ENCODE results near the gene XPR1.
"Not testable (repeated sequence)": the region's sequence is repeated elsewhere in the genome, so short reads cannot be mapped to it uniquely, and the experiment has no call there.

XPR1 gene

DNA sequence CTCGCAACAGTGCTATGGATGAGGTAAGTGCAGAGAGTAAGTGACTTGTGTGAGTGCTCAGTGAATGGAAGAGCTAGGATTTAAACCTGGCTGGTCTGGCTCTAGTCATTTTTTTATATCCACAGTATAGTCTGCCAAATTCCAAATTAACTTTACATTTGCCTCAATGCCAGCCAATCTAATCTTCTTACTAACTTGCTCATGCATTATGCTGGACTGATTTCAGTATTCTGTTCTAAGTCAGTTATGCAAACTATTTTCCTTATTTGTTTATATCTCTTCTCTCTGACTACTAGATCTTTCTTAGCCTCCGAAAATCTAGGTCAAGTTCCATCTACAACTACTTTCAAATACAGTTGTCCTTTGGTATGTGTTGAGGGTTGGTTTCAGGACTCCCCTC lies 133.3 kb downstream of the XPR1 start:
- H3K4me1 Mint-ChIP-seq, result peaks cover 14% of the 10 kb centered on the region
- H3K9me3 Mint-ChIP-seq, result no peaks in the 10 kb centered on the region
- peaks cover 8% of the 10 kb centered on the region for H3K36me3 Mint-ChIP-seq
- H3K27ac Mint-ChIP-seq, result no peak overlapping the region
- H3K4me3 Mint-ChIP-seq, result no peak overlapping the region
- no peaks in the 10 kb centered on the region for H3K27me3 Mint-ChIP-seq

DNA sequence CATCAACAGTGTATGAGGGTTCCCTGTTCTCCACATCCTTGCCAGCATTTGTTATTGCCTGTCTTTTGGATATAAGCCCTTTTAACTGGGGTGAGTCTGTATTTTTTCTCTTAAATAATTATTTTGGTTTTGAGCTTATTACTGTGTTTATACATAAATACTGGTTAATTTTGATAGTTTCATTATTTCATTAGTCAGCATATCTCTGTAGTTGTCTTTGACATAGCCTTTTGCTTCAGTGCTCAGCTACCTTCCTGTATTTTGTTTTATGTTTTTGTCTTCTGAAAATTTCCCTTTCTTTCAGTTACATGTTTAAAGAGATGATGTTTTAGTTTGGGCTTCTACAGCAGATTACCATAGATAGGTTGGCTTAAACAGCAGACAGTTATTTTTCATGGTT lies 138.1 kb downstream of the XPR1 start:
- Mint-ChIP-seq H3K4me1 (peaks cover 43% of the 10 kb centered on the region), H3K27me3 (no peaks in the 10 kb centered on the region), H3K36me3 (peaks cover 20% of the 10 kb centered on the region), H3K4me3 (no peak overlapping the region), H3K9me3 (no peaks in the 10 kb centered on the region), H3K27ac (no peak overlapping the region)

DNA sequence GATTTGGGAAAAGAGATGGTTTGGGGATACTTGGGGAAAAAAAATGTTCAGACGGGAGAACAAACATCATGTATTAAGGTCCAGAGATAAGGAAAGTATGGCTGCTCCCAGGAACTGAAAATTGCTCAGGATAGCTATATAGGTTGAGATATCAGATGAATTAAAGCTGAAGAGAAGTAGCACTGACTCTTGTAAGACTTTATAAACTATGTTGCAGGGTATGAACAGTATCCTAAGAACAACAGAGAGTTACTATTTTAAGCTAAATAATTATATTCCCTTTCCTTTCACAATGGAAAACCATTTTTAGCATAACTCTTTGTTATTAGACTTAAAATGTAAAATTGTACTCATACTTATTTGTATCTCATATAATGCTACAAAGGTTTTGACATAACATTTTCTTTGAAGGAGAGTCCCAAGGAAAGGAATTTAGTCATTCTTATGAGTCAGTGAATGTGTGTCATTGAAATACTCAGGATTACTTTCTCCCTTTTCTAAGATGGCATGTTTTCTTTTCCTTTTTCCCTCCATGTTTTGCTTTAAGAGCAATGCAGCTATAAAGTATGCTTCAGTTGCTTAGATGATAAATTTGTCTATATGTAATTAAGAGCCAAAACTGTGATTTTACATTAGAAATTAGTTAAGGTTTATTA lies 141.5 kb downstream of the XPR1 start:
- no peaks in the 10 kb centered on the region for H3K9me3 Mint-ChIP-seq
- H3K27me3 Mint-ChIP-seq, result no peaks in the 10 kb centered on the region
- no peak overlapping the region for H3K4me3 Mint-ChIP-seq
- H3K27ac Mint-ChIP-seq, result no peak overlapping the region
- H3K4me1 Mint-ChIP-seq, result peaks cover 37% of the 10 kb centered on the region
- H3K36me3 Mint-ChIP-seq, result peaks cover 20% of the 10 kb centered on the region

DNA sequence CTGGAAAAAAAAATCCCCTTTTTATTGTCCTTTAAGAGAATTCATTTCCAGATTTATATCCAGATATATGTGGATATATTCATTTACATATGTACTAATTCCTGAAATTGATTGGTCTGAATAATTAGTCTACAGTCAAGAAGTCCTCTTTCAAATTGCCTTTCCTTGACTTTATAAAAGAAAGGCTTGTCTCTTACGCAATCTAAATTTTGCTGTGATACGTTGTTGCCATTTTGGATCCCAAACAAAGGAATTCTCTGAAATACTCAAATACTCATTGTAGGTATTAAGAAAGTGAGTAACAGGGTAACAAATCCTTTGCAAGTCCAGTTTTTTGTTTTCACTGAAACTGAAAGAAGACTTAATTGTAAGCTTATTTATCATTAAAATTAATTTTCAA lies 144.0 kb downstream of the XPR1 start:
- Mint-ChIP-seq H3K4me3 (no peak overlapping the region), H3K27ac (no peak overlapping the region), H3K4me1 (peaks cover 34% of the 10 kb centered on the region), H3K36me3 (peaks cover 18% of the 10 kb centered on the region), H3K27me3 (no peaks in the 10 kb centered on the region), H3K9me3 (no peaks in the 10 kb centered on the region)

DNA sequence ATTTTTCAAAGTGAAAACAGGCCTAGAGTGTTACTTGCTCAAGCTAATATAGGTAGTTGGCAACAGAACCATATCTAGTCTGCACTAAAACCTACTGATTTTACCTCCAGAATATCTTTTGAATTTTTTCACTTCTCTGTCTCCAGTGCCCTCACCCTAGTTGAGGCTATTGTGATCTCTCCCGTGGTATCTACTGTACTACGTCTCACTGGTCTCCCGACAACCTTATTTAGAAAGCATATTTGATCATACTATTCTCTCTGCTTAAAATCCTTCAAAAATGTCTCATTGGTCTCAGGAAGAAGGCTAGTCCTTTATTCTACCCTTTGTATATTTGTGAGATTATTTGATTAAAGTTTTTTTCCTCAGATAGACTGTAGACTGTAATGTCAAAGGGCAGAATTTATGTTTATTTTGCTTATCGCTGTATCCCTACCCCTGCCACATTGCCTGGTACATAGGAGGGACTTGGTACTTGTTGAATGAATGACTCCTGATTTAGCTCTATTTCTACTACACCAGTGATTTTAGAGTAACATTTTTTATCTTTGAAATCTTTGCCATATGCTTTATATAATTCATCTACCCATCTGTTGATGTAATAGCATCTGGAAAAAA lies 145.4 kb downstream of the XPR1 start:
- H3K27ac Mint-ChIP-seq, result peak overlapping the region; percentile 8
- H3K9me3 Mint-ChIP-seq, result no peaks in the 10 kb centered on the region
- no peak overlapping the region for H3K4me3 Mint-ChIP-seq
- peaks cover 27% of the 10 kb centered on the region for H3K4me1 Mint-ChIP-seq
- peaks cover 9% of the 10 kb centered on the region for H3K36me3 Mint-ChIP-seq
- no peaks in the 10 kb centered on the region for H3K27me3 Mint-ChIP-seq

DNA sequence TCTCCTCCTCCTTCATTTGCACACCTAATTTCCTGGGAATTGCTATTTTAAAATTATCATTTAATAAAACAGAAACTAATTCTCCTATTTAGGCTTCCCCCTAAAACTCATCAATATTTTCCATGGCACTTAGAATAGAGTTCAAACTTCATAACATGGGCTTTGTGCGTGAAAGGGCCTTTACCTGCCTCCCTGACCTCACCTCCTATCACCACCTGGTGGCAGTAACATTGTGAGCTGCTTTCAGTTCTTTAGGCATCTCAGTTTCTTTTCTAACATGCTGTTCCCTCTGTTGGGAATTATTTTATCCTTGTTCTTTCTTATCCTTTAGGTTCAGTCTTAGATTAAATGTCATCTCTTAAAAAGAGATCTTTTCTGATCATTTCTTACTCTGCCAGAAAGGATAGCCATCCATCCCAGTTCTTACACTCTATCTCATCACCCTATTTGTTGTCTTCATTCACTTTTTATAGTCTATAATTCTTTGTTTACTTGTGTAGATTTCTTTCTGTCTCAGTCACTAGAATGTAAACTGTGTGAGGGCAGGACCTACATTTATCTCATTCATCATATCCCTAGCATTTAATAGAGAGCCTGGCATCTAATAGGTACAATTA lies 147.1 kb downstream of the XPR1 start:
- H3K27me3 Mint-ChIP-seq, result no peaks in the 10 kb centered on the region
- peaks cover 20% of the 10 kb centered on the region for H3K4me1 Mint-ChIP-seq
- H3K9me3 Mint-ChIP-seq, result no peaks in the 10 kb centered on the region
- H3K36me3 Mint-ChIP-seq, result peaks cover 6% of the 10 kb centered on the region
- no peak overlapping the region for H3K27ac Mint-ChIP-seq
- H3K4me3 Mint-ChIP-seq, result no peak overlapping the region

DNA sequence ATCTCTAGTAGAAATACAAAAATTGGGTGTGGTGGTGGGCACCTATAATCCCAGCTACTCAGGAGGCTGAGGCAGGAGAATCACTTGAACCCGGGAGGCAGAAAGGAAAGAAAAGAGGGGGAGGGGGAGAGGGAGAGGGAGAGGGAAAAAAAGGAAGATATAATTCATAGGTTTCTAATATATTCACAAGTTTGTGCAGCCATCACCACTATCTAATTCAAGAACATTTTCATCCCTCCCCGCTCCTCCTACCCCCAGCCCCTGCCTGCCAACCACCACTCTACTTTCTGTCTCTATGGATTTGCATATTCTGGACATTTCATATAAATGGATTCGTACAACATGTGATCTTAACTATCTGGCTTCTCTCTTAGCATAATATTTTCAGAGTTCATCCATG lies 147.8 kb downstream of the XPR1 start:
- Mint-ChIP-seq H3K36me3 (peaks cover 5% of the 10 kb centered on the region), H3K27me3 (no peaks in the 10 kb centered on the region), H3K27ac (no peak overlapping the region), H3K4me1 (peaks cover 20% of the 10 kb centered on the region), H3K4me3 (no peak overlapping the region), H3K9me3 (no peaks in the 10 kb centered on the region)

DNA sequence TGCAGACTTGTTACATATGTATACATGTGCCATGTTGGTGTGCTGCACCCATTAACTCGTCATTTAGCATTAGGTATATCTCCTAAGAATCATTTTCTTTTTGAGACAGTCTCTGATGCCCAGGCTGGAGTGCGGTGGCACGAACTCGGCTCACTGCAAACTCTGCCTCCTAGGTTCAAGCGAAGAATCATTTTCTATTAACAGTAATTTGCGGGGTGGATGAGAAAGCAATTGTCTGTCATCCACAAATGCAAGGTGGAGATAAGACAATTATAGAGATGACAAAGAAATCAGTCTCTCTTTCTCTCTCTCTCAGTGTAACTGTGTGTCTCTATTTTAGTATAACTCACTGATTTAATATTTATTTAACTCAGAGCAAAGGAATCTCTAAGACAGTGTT lies 149.9 kb downstream of the XPR1 start:
- Mint-ChIP-seq H3K27ac (no peak overlapping the region), H3K4me1 (peaks cover 20% of the 10 kb centered on the region), H3K27me3 (no peaks in the 10 kb centered on the region), H3K4me3 (no peak overlapping the region), H3K9me3 (no peaks in the 10 kb centered on the region), H3K36me3 (peaks cover 5% of the 10 kb centered on the region)

DNA sequence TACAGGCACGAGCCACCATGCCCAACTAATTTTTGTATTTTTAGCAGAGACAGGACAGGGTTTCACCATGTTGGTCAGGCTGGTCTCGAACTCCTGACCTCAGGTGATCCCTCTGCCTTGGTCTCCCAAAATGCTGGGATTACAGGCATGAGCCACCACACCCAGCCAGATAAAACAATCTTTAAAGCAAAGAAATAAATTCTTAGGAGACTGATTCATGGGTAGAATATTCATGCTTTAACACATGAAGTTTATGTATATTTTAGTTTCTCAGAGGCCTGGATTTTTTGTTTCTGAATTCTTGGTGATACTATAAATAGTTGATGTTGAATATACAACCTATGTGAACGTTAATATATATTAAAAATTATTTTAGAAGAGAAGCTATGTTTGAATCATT lies 153.5 kb downstream of the XPR1 start:
- Mint-ChIP-seq H3K9me3 (no peaks in the 10 kb centered on the region), H3K27me3 (no peaks in the 10 kb centered on the region), H3K4me1 (peaks cover 25% of the 10 kb centered on the region), H3K36me3 (peaks cover 19% of the 10 kb centered on the region), H3K4me3 (no peak overlapping the region), H3K27ac (no peak overlapping the region)

DNA sequence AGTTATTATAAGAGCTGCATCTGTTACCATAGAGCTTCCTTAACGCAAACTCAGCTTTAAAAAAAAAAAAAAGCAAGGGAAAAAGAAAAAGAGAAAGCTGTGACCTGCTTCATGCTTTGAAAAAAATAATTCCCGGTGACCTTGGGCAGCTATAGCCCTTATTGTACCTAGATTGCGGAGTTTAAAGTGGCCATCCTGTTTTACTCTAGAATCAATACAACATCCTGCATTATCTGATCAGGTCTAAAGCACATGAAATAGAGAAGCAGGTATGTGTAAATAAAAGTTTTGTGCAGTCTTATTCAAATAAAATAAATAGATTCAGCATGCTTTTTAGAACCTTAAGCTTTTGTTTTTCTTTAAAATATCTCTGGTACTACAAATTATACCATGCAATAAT lies 154.1 kb downstream of the XPR1 start:
- Mint-ChIP-seq H3K4me1 (peaks cover 20% of the 10 kb centered on the region), H3K27me3 (no peaks in the 10 kb centered on the region), H3K36me3 (peaks cover 20% of the 10 kb centered on the region), H3K27ac (no peak overlapping the region), H3K4me3 (no peak overlapping the region), H3K9me3 (no peaks in the 10 kb centered on the region)

DNA sequence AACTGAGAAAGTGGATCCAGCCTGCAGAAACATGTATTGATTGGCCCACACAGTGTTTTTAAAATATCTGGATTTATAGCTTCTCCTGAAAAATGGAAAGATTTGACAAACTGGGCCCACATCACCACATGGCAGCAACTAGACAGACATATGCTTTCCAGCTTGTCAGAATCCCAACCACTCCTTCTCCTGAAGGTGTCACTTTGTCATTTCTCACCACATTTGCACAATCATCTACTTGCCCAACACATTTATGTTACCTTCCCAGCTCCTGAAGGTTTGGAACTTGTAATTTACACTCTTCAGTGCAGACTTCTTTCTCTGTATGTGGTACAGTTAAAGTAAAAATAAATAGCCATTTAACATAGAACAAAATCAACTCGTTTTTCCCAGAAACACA lies 154.8 kb downstream of the XPR1 start:
- Mint-ChIP-seq H3K4me3 (no peak overlapping the region), H3K27me3 (no peaks in the 10 kb centered on the region), H3K36me3 (peaks cover 20% of the 10 kb centered on the region), H3K27ac (no peak overlapping the region), H3K9me3 (no peaks in the 10 kb centered on the region), H3K4me1 (peaks cover 19% of the 10 kb centered on the region)

DNA sequence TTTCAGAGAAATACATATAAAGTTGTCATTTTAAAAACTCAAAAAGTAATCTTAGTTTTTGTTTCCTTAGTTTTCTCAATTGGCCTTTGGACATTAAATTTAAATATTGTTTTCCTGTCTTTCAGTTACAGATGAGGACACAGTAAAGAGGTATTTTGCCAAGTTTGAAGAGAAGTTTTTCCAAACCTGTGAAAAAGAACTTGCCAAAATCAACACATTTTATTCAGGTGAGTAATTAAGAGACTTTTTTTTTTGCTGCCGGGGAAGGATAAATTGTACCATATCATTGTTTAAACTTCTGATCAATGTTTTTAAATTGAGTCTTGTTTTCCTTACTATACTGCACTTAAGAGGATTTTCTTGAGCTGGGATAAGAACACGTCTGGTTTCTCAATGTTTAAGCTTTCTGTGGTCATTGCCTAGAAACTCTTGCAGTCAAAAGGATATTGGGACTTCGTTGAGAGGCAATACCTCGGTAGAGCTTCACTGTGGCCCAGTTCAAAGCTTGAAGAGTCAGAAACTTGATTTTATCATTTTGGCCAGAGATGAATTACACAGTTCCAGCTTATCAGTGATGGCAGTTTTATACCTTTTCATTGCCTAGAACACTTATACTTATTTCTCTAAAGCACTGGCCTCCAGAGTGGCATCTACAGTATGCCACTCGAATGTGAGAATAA lies 155.9 kb downstream of the XPR1 start:
- H3K4me1 Mint-ChIP-seq, result peaks cover 18% of the 10 kb centered on the region

DNA sequence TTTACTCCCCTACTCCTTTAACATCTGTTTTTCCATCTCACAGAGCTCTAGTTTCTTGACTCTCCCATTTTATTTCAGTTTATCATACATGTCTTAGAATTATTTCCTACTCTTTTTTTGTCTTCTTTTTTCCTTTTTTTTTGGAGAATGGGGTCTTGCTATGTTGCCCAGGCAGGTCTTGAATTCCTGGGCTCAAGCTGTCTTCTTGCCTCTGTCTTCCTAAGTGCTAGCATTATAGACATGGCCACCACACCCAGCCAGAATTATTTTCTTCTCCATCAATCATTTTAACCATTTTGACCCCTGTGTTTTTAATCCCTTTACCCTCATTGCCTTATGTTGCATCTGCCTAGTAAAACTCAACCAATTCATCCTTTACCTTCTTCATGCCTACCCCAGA lies 157.6 kb downstream of the XPR1 start:
- H3K4me3 Mint-ChIP-seq, result no peak overlapping the region

More for the DNA sequence above, 155.9 kb downstream of the XPR1 start:
- Mint-ChIP-seq H3K27ac (no peak overlapping the region), H3K4me3 (no peak overlapping the region), H3K27me3 (no peaks in the 10 kb centered on the region), H3K36me3 (peaks cover 22% of the 10 kb centered on the region), H3K9me3 (no peaks in the 10 kb centered on the region)

DNA sequence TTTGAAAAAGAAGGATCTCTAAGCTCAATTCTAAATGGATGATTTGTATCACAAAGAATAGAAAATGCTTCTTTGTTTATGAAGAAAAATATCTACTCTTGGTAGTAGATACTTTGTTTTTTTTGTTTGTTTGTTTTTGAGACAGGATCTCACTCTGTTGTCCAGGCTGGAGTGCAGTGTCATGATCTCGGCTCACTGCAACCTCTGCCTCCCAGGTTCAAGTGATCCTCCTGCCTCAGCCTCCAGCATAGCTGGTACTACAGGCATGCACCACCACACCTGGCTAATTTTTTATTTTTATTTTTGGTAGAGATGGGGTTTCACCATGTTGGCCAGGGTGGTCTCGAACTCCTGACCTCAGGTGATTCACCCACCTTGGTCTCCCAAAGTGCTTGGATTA lies 159.3 kb downstream of the XPR1 start:
- H3K4me3 Mint-ChIP-seq, H3K9me3 Mint-ChIP-seq, H3K27me3 Mint-ChIP-seq, H3K27ac Mint-ChIP-seq: not testable (repeated sequence)
- Mint-ChIP-seq H3K4me1 (peaks cover 19% of the 10 kb centered on the region), H3K36me3 (peaks cover 26% of the 10 kb centered on the region)

More for the DNA sequence above, 157.6 kb downstream of the XPR1 start:
- Mint-ChIP-seq H3K9me3 (no peaks in the 10 kb centered on the region), H3K4me1 (peaks cover 18% of the 10 kb centered on the region), H3K27ac (no peak overlapping the region), H3K36me3 (peaks cover 24% of the 10 kb centered on the region), H3K27me3 (no peaks in the 10 kb centered on the region)

DNA sequence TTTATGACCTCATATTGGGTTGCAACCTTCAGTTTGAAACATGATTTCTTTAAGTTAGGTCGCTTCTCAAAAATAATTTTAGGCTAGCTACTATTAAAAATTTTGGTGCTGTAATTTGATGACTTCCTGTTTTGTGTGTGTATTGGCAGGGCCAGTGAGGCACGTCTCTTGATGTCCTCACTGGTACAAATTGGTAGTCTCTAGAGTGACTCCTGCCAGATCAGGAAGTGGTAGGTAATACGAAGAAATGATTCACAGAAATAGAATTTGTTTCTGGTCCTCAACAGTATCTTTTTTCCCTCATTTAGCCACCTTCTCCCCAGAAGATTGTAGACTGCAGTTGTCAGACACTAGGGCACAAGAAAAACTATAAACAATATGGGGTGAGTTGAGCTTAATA lies 160.0 kb downstream of the XPR1 start:
- H3K27me3 Mint-ChIP-seq, result no peaks in the 10 kb centered on the region
- no peaks in the 10 kb centered on the region for H3K9me3 Mint-ChIP-seq
- peaks cover 22% of the 10 kb centered on the region for H3K4me1 Mint-ChIP-seq
- no peak overlapping the region for H3K4me3 Mint-ChIP-seq
- H3K27ac Mint-ChIP-seq, result no peak overlapping the region
- H3K36me3 Mint-ChIP-seq, result peaks cover 26% of the 10 kb centered on the region

DNA sequence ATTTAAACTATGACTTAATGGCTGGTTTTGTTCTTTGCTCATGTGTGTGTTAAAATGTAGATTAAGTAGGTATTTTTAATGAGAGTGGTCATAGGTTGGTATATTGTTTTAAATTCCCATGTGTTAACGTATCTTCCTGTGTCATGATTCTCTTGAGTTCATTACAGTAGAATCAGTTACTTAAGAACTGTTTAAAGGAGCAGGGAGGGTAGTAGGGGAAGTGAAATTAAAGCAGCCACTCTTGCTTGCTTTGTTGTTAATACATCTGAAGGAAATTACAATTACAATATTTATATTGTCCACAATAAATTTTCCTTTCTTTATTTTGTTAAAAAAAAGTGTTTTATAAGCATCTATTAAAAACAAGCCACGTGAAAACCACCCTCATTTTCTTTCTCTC lies 161.6 kb downstream of the XPR1 start:
- no peaks in the 10 kb centered on the region for H3K27me3 Mint-ChIP-seq
- H3K4me1 Mint-ChIP-seq, result peaks cover 22% of the 10 kb centered on the region
- peaks cover 19% of the 10 kb centered on the region for H3K36me3 Mint-ChIP-seq
- no peak overlapping the region for H3K4me3 Mint-ChIP-seq
- no peaks in the 10 kb centered on the region for H3K9me3 Mint-ChIP-seq
- no peak overlapping the region for H3K27ac Mint-ChIP-seq

All from activated naive CD4-positive, alpha-beta T cell treated with anti-CD3 and anti-CD28 coated beads, Interleukin-2, amount 50 U/mL, for 24 hours (primary cell).